ENCODE data around the gene PLP2. TPM values are rescaled to one million over a fixed set of nuclear protein-coding genes. Genes with fewer than 3 reads are reported as not detected.
A peak's percentile ranks its signal among the peaks of the same experiment; 100 is the strongest.
"Not testable (repeated sequence)": the region's sequence is repeated elsewhere in the genome, so short reads cannot be mapped to it uniquely, and the experiment has no call there.

The PLP2 gene
- total RNA-seq (2014; rRNA removed; shearing (Covaris generic)): 27.3 and 28.1 TPM in 2 replicates

GRCh38 chrX:49171752-49172279, at the start of gene PLP2:
TSS of gene PLP2 (plus strand) at chrX:49171898. CDS start at chrX:49172001, 103 bp downstream.
- DNase-seq (ENCODE audit: low spot score): no peak

- no peak for DNase-seq (ENCODE audit: low spot score)
Measured at GRCh38 chrX:49122499-49122898, 49.2 kb upstream of the PLP2 start.

- DNase-seq (ENCODE audit: low spot score): not testable (repeated sequence)
Measured at GRCh38 chrX:49127742-49128258, 43.9 kb upstream of the PLP2 start.

GRCh38 chrX:49129427-49129826, 42.3 kb upstream of the PLP2 start:
- DNase-seq (ENCODE audit: low spot score): no peak

GRCh38 chrX:49132275-49132674, 39.4 kb upstream of the PLP2 start:
- not testable (repeated sequence) for DNase-seq (ENCODE audit: low spot score)

GRCh38 chrX:49133759-49134158, 37.9 kb upstream of the PLP2 start:
- DNase-seq (ENCODE audit: low spot score): no peak

GRCh38 chrX:49137492-49137891, 34.2 kb upstream of the PLP2 start:
- peak; percentile 13 for DNase-seq (ENCODE audit: low spot score)

- DNase-seq (ENCODE audit: low spot score): no peak
Measured at GRCh38 chrX:49139713-49140112, 32.0 kb upstream of the PLP2 start.

GRCh38 chrX:49142264-49142663, 29.4 kb upstream of the PLP2 start:
- DNase-seq (ENCODE audit: low spot score): not testable (repeated sequence)

GRCh38 chrX:49143154-49143553, 28.5 kb upstream of the PLP2 start:
- DNase-seq (ENCODE audit: low spot score): not testable (repeated sequence)

- DNase-seq (ENCODE audit: low spot score): no peak
Measured at GRCh38 chrX:49147282-49147681, 24.4 kb upstream of the PLP2 start.

GRCh38 chrX:49147936-49148335, 23.8 kb upstream of the PLP2 start:
- no peak for DNase-seq (ENCODE audit: low spot score)

GRCh38 chrX:49148390-49149100, 23.2 kb upstream of the PLP2 start:
- DNase-seq (ENCODE audit: low spot score): peak; percentile 68

GRCh38 chrX:49149291-49149690, 22.4 kb upstream of the PLP2 start:
- DNase-seq (ENCODE audit: low spot score): not testable (repeated sequence)

GRCh38 chrX:49153467-49153866, 18.2 kb upstream of the PLP2 start:
- DNase-seq (ENCODE audit: low spot score): no peak

- DNase-seq (ENCODE audit: low spot score): peak; percentile 70
Measured at GRCh38 chrX:49155243-49155899, 16.3 kb upstream of the PLP2 start.

GRCh38 chrX:49155900-49156837, 15.5 kb upstream of the PLP2 start:
- DNase-seq (ENCODE audit: low spot score): peak; percentile 80

GRCh38 chrX:49157194-49157593, 14.5 kb upstream of the PLP2 start:
- no peak for DNase-seq (ENCODE audit: low spot score)

GRCh38 chrX:49160908-49161307, 10.8 kb upstream of the PLP2 start:
- no peak for DNase-seq (ENCODE audit: low spot score)

GRCh38 chrX:49161632-49162031, 10.1 kb upstream of the PLP2 start:
- DNase-seq (ENCODE audit: low spot score): no peak

GRCh38 chrX:49162620-49163019, 9.1 kb upstream of the PLP2 start, which contains the start of gene MAGIX:
TSS of gene MAGIX (plus strand) at chrX:49162758. CDS start at chrX:49162890, 132 bp downstream.
- DNase-seq (ENCODE audit: low spot score): no peak
